Spinal cord (tissue), 10 donors: Measurements from ENCODE around the gene SUN1. TPM values are rescaled to one million over a fixed set of nuclear protein-coding genes. Genes with fewer than 3 reads are reported as not detected.
A peak's percentile ranks its signal among the peaks of the same experiment; 100 is the strongest.

ENCODE experiments used
- DNase-seq, 6 donors: peaks; one replicate each; pipeline versions ENCODE4 v3.0.0 to v3.0.0-alpha.2; 2013 to 2015; ENCODE audit warnings: low spot score in 6 of 6, low read depth in 4 of 6
- H3K27ac ChIP-seq: one replicate; pipeline ENCODE4 v1.5.1; 2013; ENCODE audit warnings: low read depth, low read length, control low read depth
- H3K27me3 ChIP-seq: one replicate; pipeline ENCODE4 v1.6.1; 2013; ENCODE audit warnings: low read length; ENCODE audit not compliant: control insufficient read depth, insufficient read depth
- H3K36me3 ChIP-seq: one replicate; pipeline ENCODE4 v1.6.1; 2013; ENCODE audit warnings: low read length; ENCODE audit not compliant: control insufficient read depth, insufficient read depth
- H3K4me1 ChIP-seq: one replicate; pipeline ENCODE4 v1.6.1; 2013; ENCODE audit warnings: low read length; ENCODE audit not compliant: control insufficient read depth, insufficient read depth
- H3K4me3 ChIP-seq: one replicate; pipeline ENCODE4 v1.5.1; 2013; ENCODE audit warnings: low read depth, low read length, control low read depth
- H3K9me3 ChIP-seq: one replicate; pipeline ENCODE4 v1.6.1; 2013; ENCODE audit warnings: low read length; ENCODE audit not compliant: control insufficient read depth, insufficient read depth
- WGBS: methylation state at CpG from one replicate; pipeline ENCODE4 v1.1.5; 2013; ENCODE audit warnings: missing lambda C conversion rate; ENCODE audit not compliant: insufficient coverage; 5-methylcytosine and 5-hydroxymethylcytosine counted together
- polyA plus RNA-seq, 2 donors: library from polyadenylated mRNA; unstranded; fragments of 120-200 nt; gene quantifications; one replicate each; pipeline ENCODE4 v1.2.1, GENCODE V29; 2013; ENCODE audit not compliant: insufficient read length in 2 of 2
- total RNA-seq, 2 donors: library from RNA; depleted of rRNA in 1 of 2; stranded (reverse); fragments of 120-200 nt in 1 of 2; fragments of >200 nt in 1 of 2; gene quantifications; one replicate each; pipeline versions ENCODE4 v1.2.3 to v1.2.4, GENCODE V29; 2013 to 2014
- donor health status: healthy.

SUN1 gene
- total and polyA plus RNA-seq, 4 donors = 114 to 185 (median 170) TPM

DNA sequence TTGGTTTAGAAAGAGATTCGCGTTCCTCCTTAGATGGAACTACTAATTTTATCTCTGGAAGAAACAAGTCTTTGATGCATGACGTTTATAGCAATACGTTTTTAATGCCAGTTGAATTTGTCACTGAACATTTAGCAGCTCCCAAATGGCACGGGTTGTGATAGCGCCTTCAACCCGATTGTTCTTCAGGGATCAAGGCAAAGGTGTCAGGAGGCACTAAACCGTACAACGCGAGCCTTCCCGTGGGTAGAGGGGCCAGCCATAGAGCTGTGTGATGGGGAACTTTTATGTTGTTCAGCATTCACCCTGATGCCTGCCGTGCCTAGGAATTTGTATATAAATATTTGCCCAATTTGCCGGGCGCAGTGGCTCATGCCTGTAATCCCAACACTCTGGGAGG, 47.4 kb downstream of the SUN1 start:
- peaks cover 39% of the 10 kb centered on the region for H3K4me1 ChIP-seq
- no peak overlapping the region for H3K4me3 ChIP-seq
- H3K27ac ChIP-seq = no peak overlapping the region
- no peak for DNase-seq
- peaks cover 52% of the 10 kb centered on the region for H3K36me3 ChIP-seq
- WGBS = 81% methylated on average over 10 of the region's 14 CpGs
- H3K27me3 ChIP-seq = no peaks in the 10 kb centered on the region
- H3K9me3 ChIP-seq = no peaks in the 10 kb centered on the region

DNA sequence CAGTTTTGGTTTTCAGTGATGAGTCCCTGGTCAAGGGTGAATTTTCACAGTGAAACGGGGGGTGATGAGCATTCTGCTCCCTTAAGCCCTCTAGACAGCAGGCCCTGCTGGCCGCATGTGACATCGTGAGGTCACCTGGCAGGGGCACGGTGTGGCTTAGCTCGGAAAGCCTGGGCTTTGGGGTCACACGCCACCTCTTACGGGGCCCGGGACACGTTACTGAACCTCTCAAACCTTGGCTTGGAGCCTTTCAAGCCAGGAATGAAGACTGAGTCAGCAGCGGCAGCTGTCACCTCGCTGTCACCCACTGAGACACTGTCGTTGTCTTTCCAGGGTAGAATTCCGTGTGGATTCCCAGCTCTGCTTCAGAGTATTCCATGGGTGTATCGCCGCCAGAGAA, 48.2 kb downstream of the SUN1 start:
- Histone ChIP-seq H3K9me3 (no peaks in the 10 kb centered on the region), H3K27ac (no peak overlapping the region), H3K4me3 (no peak overlapping the region), H3K36me3 (peaks cover 50% of the 10 kb centered on the region), H3K27me3 (no peaks in the 10 kb centered on the region), H3K4me1 (peaks cover 39% of the 10 kb centered on the region)
- no peak for DNase-seq
- WGBS = 91% methylated on average over 15 of the region's 15 CpGs

DNA sequence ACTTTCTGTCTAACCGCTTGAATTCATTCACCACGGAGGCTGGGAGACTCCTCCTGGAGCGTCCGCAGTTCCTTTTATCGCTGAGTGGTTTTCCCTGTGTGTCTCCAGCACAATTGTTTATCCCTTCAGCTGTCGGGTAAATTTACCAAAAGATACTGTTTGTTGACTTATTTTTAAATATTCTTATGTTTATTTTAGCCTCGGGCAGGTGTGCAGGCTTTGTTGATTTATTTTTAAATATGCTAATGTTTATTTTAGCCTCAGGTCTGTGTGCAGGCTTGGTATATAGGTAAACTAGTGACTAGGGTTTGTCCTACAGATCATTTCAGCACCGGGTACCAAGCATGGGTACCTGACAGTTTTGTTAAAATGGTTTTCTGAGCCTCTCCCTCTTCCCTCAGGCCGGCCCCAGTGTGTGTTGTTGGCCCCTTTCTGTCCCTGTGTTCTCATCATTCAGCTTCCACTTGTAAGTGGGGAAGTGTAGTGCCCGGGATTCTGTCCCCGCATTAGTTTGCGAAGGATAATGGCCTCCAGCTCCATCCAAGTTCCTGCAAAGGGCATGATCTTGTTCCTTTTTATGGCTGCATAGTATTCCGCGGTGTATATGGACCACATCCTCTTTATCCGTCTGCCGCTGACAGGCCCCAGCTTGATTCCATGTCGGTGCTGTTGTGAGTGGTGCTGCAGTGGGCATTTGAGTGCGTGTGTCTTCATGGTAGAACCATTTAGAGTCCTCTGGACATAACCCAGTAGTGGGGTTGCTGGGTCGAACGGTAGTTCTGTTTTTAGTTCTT, 49.4 kb downstream of the SUN1 start:
- DNase-seq = no peak
- Histone ChIP-seq H3K4me1 (peaks cover 36% of the 10 kb centered on the region), H3K9me3 (no peaks in the 10 kb centered on the region), H3K36me3 (peaks cover 58% of the 10 kb centered on the region), H3K4me3 (no peak overlapping the region), H3K27me3 (no peaks in the 10 kb centered on the region), H3K27ac (no peak overlapping the region)
- 91% methylated on average over 8 of the region's 20 CpGs for WGBS

DNA sequence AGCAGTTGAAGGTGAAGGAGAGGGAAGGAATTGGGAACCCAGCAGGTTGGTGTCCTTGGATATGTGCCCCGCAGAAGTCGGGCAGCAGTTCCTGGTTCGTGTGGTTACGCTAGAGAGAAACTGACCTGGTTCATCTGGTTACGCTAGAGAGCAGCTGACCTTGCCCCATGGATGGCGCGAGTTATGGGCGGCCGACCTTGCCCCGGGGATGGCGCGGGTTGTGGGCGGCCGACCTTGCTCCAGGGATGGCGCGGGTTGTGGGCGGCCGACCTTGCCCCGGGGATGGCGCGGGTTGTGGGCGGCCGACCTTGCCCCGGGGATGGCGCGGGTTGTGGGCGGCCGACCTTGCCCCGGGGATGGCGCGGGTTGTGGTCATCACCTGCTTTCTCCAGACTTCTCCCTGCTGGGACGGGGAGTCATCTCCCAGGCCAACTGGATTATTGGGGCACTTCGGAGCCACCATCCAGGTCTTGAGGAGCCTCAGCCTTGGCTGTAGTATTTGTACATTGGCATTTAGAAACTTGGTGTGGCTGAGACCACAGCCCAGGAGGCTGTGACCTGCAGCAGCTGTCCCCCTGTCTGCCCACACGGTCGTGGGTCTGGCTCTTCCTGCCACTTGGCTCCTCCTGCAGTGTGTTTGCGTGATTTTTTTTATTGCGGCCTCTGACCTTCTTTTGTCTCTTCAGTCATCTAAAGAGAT, 50.2 kb downstream of the SUN1 start:
- no peak for DNase-seq
- 94% methylated on average over 37 of the region's 37 CpGs for WGBS
- Histone ChIP-seq H3K9me3 (no peaks in the 10 kb centered on the region), H3K36me3 (peaks cover 66% of the 10 kb centered on the region), H3K4me1 (peaks cover 36% of the 10 kb centered on the region), H3K27me3 (no peaks in the 10 kb centered on the region), H3K27ac (no peak overlapping the region), H3K4me3 (no peak overlapping the region)

DNA sequence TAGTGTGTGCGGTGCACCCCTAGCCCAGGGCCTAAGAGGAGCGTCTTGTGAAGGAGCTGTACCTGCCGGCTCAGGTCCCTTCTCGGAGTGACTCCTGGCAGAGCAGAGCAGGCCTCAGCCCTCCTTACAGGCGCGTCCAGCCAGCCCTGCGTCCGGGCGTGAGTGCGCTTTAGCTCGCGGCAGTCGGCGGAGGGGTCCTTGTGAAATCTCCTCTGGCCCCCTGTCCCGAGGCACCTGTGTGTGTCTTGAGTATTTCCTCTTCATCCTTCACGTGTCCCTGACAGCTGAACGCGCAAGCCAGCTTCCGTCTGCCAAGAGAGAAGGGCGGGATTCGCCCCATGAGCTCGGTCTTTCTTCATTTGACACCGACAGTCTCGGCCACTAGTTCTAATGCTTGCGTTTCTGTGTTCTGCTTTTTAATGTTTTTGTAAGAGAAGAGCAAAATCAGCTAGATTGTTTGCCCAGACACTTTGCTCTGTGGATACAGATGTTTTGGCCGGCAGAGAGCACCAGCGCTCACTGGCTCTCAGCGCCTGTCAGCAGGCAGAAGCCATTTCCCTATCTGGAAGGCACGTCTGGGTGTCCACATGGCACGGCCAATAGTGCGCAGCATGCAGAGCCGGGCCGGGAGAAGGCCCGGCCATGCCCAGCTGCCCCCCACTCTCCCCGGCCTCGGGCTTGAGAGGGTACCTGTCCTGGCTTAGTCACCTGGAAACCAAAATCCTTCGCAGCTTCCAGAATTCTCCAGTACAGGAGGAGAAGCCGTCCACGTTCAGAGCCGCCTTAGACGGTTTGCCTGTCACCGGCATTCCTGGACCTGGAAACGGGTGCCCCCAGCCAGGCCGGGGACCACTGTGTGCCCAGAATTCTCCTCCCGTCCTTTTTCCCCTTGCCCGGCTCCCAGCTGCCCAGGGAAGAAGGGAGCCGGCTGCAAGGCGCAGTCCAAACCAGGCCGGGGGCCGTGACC, 51.1 kb downstream of the SUN1 start:
- Histone ChIP-seq H3K4me1 (peaks cover 29% of the 10 kb centered on the region), H3K4me3 (no peak overlapping the region), H3K9me3 (no peaks in the 10 kb centered on the region), H3K27ac (no peak overlapping the region), H3K36me3 (peaks cover 71% of the 10 kb centered on the region), H3K27me3 (no peaks in the 10 kb centered on the region)
- 80% methylated on average over 46 of the region's 50 CpGs for WGBS
- peak in 1 of 6 donors; percentile 41 for DNase-seq

DNA sequence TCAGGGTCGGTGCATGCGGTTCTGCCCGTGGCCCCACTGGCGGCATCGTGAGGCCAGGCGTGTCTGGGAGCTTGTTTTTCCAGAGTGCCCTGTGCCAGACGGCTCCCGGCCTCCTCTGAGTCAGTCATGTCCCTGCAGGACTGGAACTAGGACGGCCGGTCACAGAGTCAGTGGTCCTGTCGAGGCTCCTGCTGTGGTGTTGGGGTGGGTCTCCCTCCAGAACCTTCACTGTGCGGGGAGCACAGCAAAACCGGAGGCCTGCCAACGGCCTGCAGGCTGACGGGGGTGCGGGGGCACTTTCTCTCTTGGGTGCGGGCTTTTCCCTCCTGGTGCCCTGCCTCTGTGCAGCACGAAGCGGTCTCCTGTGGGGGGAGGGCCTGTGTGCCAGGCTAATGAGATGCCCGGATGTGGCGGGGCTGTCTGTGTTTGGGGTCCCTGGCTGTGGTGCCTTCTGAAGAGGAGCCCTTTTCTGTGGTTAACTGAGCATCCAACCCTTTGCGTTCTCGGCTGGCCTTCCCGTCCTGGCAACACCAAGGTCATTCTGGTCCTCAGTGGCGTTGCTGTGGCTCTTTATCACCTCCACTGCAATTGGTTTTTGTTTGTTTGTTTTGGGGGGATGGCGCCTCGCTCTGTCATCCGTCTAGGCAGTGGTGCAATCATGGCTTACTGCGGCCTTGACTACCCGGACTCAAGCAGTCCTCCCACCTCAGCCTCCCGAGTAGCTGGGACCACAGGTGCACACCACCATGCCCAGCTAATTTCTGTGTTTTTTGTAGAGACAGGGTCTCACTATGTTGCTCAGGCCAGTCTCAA, 52.1 kb downstream of the SUN1 start:
- Histone ChIP-seq H3K27ac (no peak overlapping the region), H3K36me3 (peaks cover 72% of the 10 kb centered on the region), H3K4me1 (peaks cover 19% of the 10 kb centered on the region), H3K27me3 (no peaks in the 10 kb centered on the region), H3K4me3 (no peak overlapping the region), H3K9me3 (no peaks in the 10 kb centered on the region)
- DNase-seq = no peak
- 89% methylated on average over 22 of the region's 31 CpGs for WGBS

DNA sequence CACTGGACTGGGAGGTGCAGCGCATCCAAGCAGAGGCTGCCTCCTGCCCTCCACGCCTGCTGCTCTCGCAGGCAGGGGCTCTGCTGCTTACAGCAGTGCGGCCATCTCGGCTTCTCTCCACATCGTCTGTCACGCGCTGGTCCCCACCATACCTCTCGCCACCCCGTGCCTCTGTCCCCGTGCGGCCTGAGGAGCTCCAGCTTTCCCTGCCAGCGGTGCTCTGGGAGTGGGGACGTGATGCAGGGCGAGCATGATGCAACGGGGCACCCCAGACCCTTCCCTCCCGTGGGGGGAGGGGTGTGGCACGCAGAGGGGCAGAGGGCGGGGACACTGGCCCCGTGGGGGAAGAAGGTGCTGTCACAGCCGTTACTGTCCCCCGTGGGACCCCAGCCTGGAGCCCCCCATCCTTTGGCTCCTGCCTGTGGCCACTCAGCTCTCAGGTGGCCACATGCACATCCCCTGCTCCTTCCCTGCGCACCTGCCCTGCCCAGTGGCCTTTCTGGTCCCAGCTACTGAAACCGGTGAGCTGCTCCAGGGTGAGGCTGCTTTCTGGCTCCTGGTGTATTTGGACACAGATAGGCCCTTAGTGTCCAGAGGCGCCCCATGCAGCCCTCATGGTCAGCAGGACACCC, 53.1 kb downstream of the SUN1 start:
- H3K4me3 ChIP-seq = no peak overlapping the region
- H3K4me1 ChIP-seq = peaks cover 19% of the 10 kb centered on the region
- H3K27me3 ChIP-seq = no peaks in the 10 kb centered on the region
- H3K36me3 ChIP-seq = peaks cover 76% of the 10 kb centered on the region
- H3K27ac ChIP-seq = no peak overlapping the region
- no peaks in the 10 kb centered on the region for H3K9me3 ChIP-seq
- WGBS = 89% methylated on average over 23 of the region's 25 CpGs
- DNase-seq = no peak

DNA sequence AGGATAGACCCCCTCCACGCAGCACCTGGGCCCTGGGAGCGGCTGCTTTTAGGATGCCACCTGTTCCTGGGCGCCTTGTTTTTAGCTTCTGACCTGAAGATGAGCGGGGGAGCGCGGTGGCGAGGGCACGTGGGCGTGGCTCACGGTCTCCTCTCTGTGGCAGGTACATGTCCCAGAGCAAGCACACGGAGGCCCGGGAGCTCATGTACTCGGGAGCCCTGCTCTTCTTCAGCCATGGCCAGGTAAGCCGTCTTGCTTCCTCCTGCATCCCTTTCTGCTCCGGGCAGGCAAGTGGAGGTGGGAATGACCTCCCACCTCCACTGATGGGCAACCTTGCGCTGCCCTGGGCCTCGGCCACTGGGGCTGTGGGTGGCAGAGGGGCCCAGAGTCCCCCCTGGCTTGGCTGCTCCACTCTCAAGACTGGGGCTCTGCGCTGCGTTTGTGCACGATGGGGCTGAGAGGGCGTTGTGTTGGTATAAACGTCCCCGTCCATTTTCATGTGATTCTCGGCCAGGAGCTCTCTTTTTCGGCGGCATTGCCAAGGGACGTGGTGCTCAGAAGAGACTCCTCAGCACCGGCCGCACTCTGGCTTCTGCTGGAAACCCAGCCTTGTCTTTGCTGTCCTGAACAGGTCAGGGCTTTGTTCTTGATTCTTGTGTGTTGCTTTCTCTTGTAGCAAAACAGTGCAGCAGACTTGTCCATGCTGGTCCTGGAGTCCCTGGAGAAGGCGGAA, 53.8 kb downstream of the SUN1 start:
- Histone ChIP-seq H3K27me3 (no peaks in the 10 kb centered on the region), H3K27ac (no peak overlapping the region), H3K4me1 (peaks cover 19% of the 10 kb centered on the region), H3K4me3 (no peak overlapping the region), H3K36me3 (peaks cover 79% of the 10 kb centered on the region), H3K9me3 (no peaks in the 10 kb centered on the region)
- no peak for DNase-seq
- WGBS = 95% methylated on average over 30 of the region's 30 CpGs
